LNCAP (cell line): ENCODE results near the gene KLK6.

ENCODE experiments used
- CTCF ChIP-seq: fragments of 450-650 bp; IDR thresholded peaks from 2 replicates; pipeline ENCODE4 v1.5.1; 2017; ENCODE audit warnings: mild to moderate bottlenecking

KLK6 gene

GRCh38 chr19:51001515-51001914 lies 32.1 kb upstream of the KLK6 start, which contains the start of gene KLK8:
Gene KLK8, minus strand, starts transcription at chr19:51001604. Its CDS starts 437 bp downstream, at chr19:51001167.
- TF ChIP-seq CTCF: no peak

GRCh38 chr19:51000981-51001380 lies 31.6 kb upstream of the KLK6 start:
- no peak for TF ChIP-seq CTCF

GRCh38 chr19:51000426-51000825 lies 31.0 kb upstream of the KLK6 start:
- TF ChIP-seq CTCF: no peak

GRCh38 chr19:50998686-50999085 lies 29.3 kb upstream of the KLK6 start:
- TF ChIP-seq CTCF: no peak

GRCh38 chr19:50998061-50998460 lies 28.7 kb upstream of the KLK6 start:
- no peak for TF ChIP-seq CTCF

- no peak for TF ChIP-seq CTCF
These were observed 24.7 kb upstream of the KLK6 start for GRCh38 chr19:50994129-50994528.

GRCh38 chr19:50992666-50993035 lies 23.3 kb upstream of the KLK6 start:
- no peak for TF ChIP-seq CTCF

GRCh38 chr19:50983625-50984292 lies 14.4 kb upstream of the KLK6 start, which contains the start of gene KLK7:
Gene KLK7, minus strand, starts transcription at chr19:50983917. Its CDS starts 1,518 bp downstream, at chr19:50982399.
- no peak for TF ChIP-seq CTCF
